H1 (cell line): ENCODE data around the gene GLS. TPM values are rescaled to one million over a fixed set of nuclear protein-coding genes. Genes with fewer than 3 reads are reported as not detected.

ENCODE experiments used
- polyA plus RNA-seq, 7 experiments: library from polyadenylated mRNA; depleted of rRNA in 3 of 7; stranded (reverse) in 5 of 7; unstranded in 2 of 7; fragments of >200 nt in 5 of 7; fragments of 200-250 nt in 2 of 7; gene quantifications; 1 replicate in 5 of 7; 2 replicates in 1 of 7; 4 replicates in 1 of 7; pipeline versions ENCODE4 v1.2.1 to v1.2.3, GENCODE V29; 2011 to 2013; ENCODE audit warnings: missing spikeins in 2 of 7, mixed read lengths in 2 of 7
- total RNA-seq: library from RNA; stranded (reverse); fragmentation: NEBNext Ultra II Directional; extraction: Animal tissue kit (Norgen Biotek cat#: 25700); gene quantifications from 2 replicates; pipeline ENCODE4 v1.2.1, GENCODE V29; 2021
- TF ChIP-seq, protein P1 (sequence below), 3 experiments: IDR thresholded peaks; 1 replicate in 2 of 3; 2 replicates in 1 of 3; pipeline versions ENCODE4 v1.5.1 to v1.6.1; 2011; ENCODE audit warnings: low read length in 3 of 3, mild to moderate bottlenecking in 3 of 3, inconsistent platforms in 2 of 3, low read depth in 1 of 3, moderate library complexity in 1 of 3; ENCODE audit not compliant: insufficient read depth in 1 of 3; ENCODE audit errors: control extremely low read depth in 1 of 3

The GLS gene
- total and polyA plus RNA-seq, 2 of the 8 experiments (the other 6 are each of a cell fraction or from before 2014, with no cell fraction given), result 15.7 to 89.8 TPM

DNA sequence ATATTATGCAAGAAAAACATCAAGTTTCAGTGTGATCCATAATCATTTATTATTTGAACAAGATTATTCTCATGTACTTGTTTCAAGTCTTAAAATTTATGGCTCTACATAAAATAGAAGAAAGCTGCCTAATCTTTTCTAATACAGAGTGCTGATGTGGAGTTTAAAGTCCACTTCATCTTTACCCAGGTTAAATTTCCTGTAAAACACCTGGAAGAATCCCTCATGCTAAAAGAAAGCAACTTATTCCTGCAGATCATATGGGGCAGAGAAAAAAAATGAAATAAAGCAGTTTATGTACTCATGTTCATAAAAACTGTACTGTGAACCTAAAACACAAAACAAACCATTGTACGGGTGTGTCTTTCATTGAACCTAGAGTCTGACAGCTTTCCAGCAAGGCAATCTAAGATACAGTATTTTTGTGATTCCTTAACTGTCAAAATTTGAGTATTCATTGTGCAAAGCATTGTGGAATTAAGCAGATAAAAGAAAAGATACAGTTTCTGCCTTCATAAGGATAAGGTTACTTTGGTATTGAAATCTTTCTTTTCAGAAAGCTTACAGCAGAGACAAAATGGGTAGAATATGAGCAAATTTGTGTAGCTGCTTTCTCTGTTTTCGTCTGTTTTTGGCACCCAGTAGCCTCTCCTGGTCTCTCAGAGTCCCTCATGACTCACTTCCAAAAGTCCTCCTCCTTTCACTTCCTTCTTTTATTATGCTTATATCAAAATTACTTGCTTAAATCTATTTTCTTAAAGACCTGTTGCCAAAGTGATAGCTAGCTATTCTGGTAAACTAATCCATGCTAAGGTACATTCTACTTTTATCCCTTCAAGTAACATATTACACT, 26.9 kb upstream of the GLS start (continued):
- TF ChIP-seq, protein P1, sequence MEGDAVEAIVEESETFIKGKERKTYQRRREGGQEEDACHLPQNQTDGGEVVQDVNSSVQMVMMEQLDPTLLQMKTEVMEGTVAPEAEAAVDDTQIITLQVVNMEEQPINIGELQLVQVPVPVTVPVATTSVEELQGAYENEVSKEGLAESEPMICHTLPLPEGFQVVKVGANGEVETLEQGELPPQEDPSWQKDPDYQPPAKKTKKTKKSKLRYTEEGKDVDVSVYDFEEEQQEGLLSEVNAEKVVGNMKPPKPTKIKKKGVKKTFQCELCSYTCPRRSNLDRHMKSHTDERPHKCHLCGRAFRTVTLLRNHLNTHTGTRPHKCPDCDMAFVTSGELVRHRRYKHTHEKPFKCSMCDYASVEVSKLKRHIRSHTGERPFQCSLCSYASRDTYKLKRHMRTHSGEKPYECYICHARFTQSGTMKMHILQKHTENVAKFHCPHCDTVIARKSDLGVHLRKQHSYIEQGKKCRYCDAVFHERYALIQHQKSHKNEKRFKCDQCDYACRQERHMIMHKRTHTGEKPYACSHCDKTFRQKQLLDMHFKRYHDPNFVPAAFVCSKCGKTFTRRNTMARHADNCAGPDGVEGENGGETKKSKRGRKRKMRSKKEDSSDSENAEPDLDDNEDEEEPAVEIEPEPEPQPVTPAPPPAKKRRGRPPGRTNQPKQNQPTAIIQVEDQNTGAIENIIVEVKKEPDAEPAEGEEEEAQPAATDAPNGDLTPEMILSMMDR (IDR thresholded peaks at IDR 0.05; ENCODE audit: control extremely low read depth in 1 of 3, insufficient read depth in 1 of 3, low read depth in 1 of 3, low read length in 3 of 3), result no peak
